ENCODE data around the gene UBE2D3.

- no peak for TF ChIP-seq YY1 (IDR thresholded peaks at IDR 0.05; ENCODE audit: insufficient read depth, insufficient read length)
- TF ChIP-seq SUZ12 (IDR thresholded peaks at IDR 0.05; ENCODE audit: extremely low read depth, insufficient read depth, insufficient read length): no peak
- TF ChIP-seq ZNF274 (IDR thresholded peaks at IDR 0.05; ENCODE audit: low read depth, low read length): no peak
Observed at GRCh38 chr4:102862747-102863146, 35.4 kb upstream of the UBE2D3 start.

Data from NT2/D1 (cell line).